SK-N-SH (cell line): ENCODE measurements around the gene SLC17A5. TPM values are rescaled to one million over a fixed set of nuclear protein-coding genes. Genes with fewer than 3 reads are reported as not detected.
A peak's percentile ranks its signal among the peaks of the same experiment; 100 is the strongest.
"Not testable (repeated sequence)": the region's sequence is repeated elsewhere in the genome, so short reads cannot be mapped to it uniquely, and the experiment has no call there.

Experiments
- CTCF ChIA-PET: fragments of 300-600, 350-600 bp; formaldehyde crosslinking; extraction: SDS; loops from one replicate; lab custom pipeline; 2021; lab: Yijun Ruan, JAX
- POLR2A ChIA-PET: fragments of 350-600 bp; sonication (Branson Sonifier 250); formaldehyde crosslinking; extraction: SDS; loops from one replicate; lab custom pipeline; 2020; ENCODE audit warnings: antibody characterized with exemption, inconsistent platforms; lab: Yijun Ruan, JAX
- DNase-seq: peaks from one replicate; pipeline ENCODE4 v3.0.0; 2012
- H2AFZ ChIP-seq: fragments of 200-600 bp; sonication (generic); 2 replicates; pipeline ENCODE4 v1.8.1; 2016; ENCODE audit warnings: antibody characterized with exemption, mild to moderate bottlenecking, low read depth
- H3F3A ChIP-seq: fragments of 200-600 bp; sonication (generic); replicated peaks from 2 replicates; pipeline ENCODE3; 2016; ENCODE audit warnings: antibody characterized with exemption, mild to moderate bottlenecking; ENCODE audit not compliant: insufficient read depth
- H3K27ac ChIP-seq, 2 experiments: fragments of 200-500 bp in 1 of 2; fragments of 200-600 bp in 1 of 2; sonication (Bioruptor generic) in 1 of 2; sonication (generic), shearing (Covaris generic) in 1 of 2; 2 replicates each; pipeline versions ENCODE4 v1.5.1 to v1.6.1; 2014 to 2016; ENCODE audit warnings: low read depth in 2 of 2, inconsistent platforms in 1 of 2, low read length in 1 of 2, mild to moderate bottlenecking in 1 of 2, mixed read lengths in 1 of 2
- H3K27me3 ChIP-seq: fragments of 200-600 bp; sonication (generic), shearing (Covaris generic); 2 replicates; pipeline ENCODE4 v1.6.1; 2016; ENCODE audit warnings: mixed run types; ENCODE audit not compliant: insufficient read depth
- H3K36me3 ChIP-seq, 2 experiments: fragments of 200-500 bp in 1 of 2; fragments of 200-600 bp in 1 of 2; sonication (Bioruptor generic) in 1 of 2; sonication (generic) in 1 of 2; replicated peaks in 1 of 2; 2 replicates each; pipeline versions ENCODE3 to v1.5.1; 2014 to 2016; ENCODE audit warnings: low read length in 1 of 2, mild to moderate bottlenecking in 1 of 2; ENCODE audit not compliant: insufficient read depth in 2 of 2, control insufficient read depth in 1 of 2
- H3K4me1 ChIP-seq, 2 experiments: fragments of 200-500 bp in 1 of 2; fragments of 200-600 bp in 1 of 2; sonication (Bioruptor generic) in 1 of 2; sonication (generic), shearing (Covaris generic) in 1 of 2; 2 replicates each; pipeline versions ENCODE4 v1.5.1 to v1.6.1; 2014 to 2016; ENCODE audit warnings: low read depth in 1 of 2, low read length in 1 of 2, mixed run types in 1 of 2; ENCODE audit not compliant: insufficient read depth in 2 of 2, control insufficient read depth in 1 of 2
- H3K4me2 ChIP-seq: fragments of 200-600 bp; sonication (generic), shearing (Covaris generic); 2 replicates; pipeline ENCODE4 v1.6.1; 2017; ENCODE audit warnings: mixed run types
- H3K4me3 ChIP-seq, 2 experiments: fragments of 200-500 bp in 1 of 2; fragments of 200-600 bp in 1 of 2; sonication (Bioruptor generic) in 1 of 2; sonication (generic), shearing (Covaris generic) in 1 of 2; 2 replicates each; pipeline versions ENCODE4 v1.5.1 to v1.8.1; 2014 to 2016; ENCODE audit warnings: low read depth in 2 of 2, inconsistent platforms in 1 of 2, low read length in 1 of 2, mild to moderate bottlenecking in 1 of 2, mixed read lengths in 1 of 2, moderate library complexity in 1 of 2
- H3K79me2 ChIP-seq: fragments of 200-600 bp; sonication (generic); 2 replicates; pipeline ENCODE4 v1.8.1; 2017; ENCODE audit warnings: mild to moderate bottlenecking; ENCODE audit not compliant: insufficient read depth
- H3K9ac ChIP-seq: fragments of 200-600 bp; sonication (generic); 2 replicates; pipeline ENCODE4 v1.6.1; 2017; ENCODE audit warnings: mixed run types
- H3K9me2 ChIP-seq: fragments of 200-600 bp; sonication (generic); 2 replicates; pipeline ENCODE4 v1.6.1; 2017; ENCODE audit warnings: mixed run types
- H3K9me3 ChIP-seq: fragments of 200-600 bp; sonication (generic); 2 replicates; pipeline ENCODE4 v1.6.1; 2017; ENCODE audit warnings: mixed run types, mild to moderate bottlenecking, moderate library complexity
- H4K20me1 ChIP-seq: fragments of 200-600 bp; sonication (generic); 2 replicates; pipeline ENCODE4 v1.6.1; 2017; ENCODE audit warnings: mild to moderate bottlenecking, mixed run types; ENCODE audit not compliant: insufficient read depth
- CTCF ChIP-seq: fragments of 200-600 bp; sonication (generic); IDR thresholded peaks from 2 replicates; pipeline ENCODE4 v1.6.1; 2017; ENCODE audit warnings: antibody characterized with exemption, mild to moderate bottlenecking, moderate library complexity
- FOXJ3 ChIP-seq: sonication (generic); formaldehyde crosslinking; IDR thresholded peaks from 2 replicates; pipeline ENCODE4 v1.5.1; 2020; ENCODE audit warnings: mild to moderate bottlenecking, missing genetic modification reagents
- MAX ChIP-seq: IDR thresholded peaks from 2 replicates; pipeline ENCODE4 v1.4.0; 2012; ENCODE audit warnings: low read depth
- TAF1 ChIP-seq: IDR thresholded peaks from 2 replicates; pipeline ENCODE4 v1.6.1; 2012; ENCODE audit warnings: low read depth, mild to moderate bottlenecking, low read length, moderate library complexity, borderline replicate concordance
- USF2 ChIP-seq: fragments of 150-350 bp; IDR thresholded peaks from 2 replicates; pipeline ENCODE4 v1.6.1; 2017; ENCODE audit warnings: antibody characterized with exemption, low read length, low read depth, borderline replicate concordance
- YY1 ChIP-seq: IDR thresholded peaks from 2 replicates; pipeline ENCODE4 v1.4.0; 2012; ENCODE audit warnings: low read depth, mild to moderate bottlenecking
- WGBS: methylation state at CpG from one replicate; pipeline ENCODE4 v1.1.6; 2017; ENCODE audit warnings: low lambda C conversion rate; 5-methylcytosine and 5-hydroxymethylcytosine counted together
- polyA plus RNA-seq, 3 experiments: library from polyadenylated mRNA; depleted of rRNA; stranded (reverse); fragments of >200 nt; gene quantifications; 2 replicates each; pipeline ENCODE4 v1.2.3, GENCODE V29; 2012

SLC17A5 gene
- polyA plus RNA-seq, 1 of the 3 experiments (the other 2 are of a cell fraction) = 9.2 TPM

GRCh38 chr6:73566486-73566871 is 87.3 kb downstream of the SLC17A5 start:
- H3K9me3 ChIP-seq, H3K4me1 ChIP-seq, DNase-seq, H3K4me3 ChIP-seq, H3K79me2 ChIP-seq, H3K36me3 ChIP-seq, H3F3A ChIP-seq, H3K9me2 ChIP-seq, H3K9ac ChIP-seq, H3K4me2 ChIP-seq, H4K20me1 ChIP-seq, H3K27me3 ChIP-seq, POLR2A ChIA-PET: not testable (repeated sequence)
- Histone ChIP-seq H2AFZ (peak overlapping the region; percentile 87), H3K27ac (peak overlapping the region in 1 of 2 experiments; percentile 8; a peak in 1 of 4 replicates)
- whole genome bisulfite sequencing = 93% methylated on average over 2 of the region's 2 CpGs
- CTCF ChIA-PET = interaction anchor here (1.4 kb wide), 1 partner anchor 87 kb away, joined by 4 read pairs; no protein-coding TSS in a partner anchor

GRCh38 chr6:73565767-73566485 is 87.9 kb downstream of the SLC17A5 start:
- no peaks in the 10 kb centered on the region for H3K36me3 ChIP-seq
- ChIA-PET CTCF (interaction anchor here (1.4 kb wide), 1 partner anchor 87 kb away, joined by 4 read pairs; no protein-coding TSS in a partner anchor), POLR2A (no interaction called here)
- no peaks in the 10 kb centered on the region for H3K27me3 ChIP-seq
- H3K4me2 ChIP-seq = no peak overlapping the region
- no peak overlapping the region for H3K4me3 ChIP-seq
- H4K20me1 ChIP-seq = no peaks in the 10 kb centered on the region
- H3K4me1 ChIP-seq = peaks cover 0 to 6% of the 10 kb centered on the region in 2 experiments; a peak in 1 of 4 replicates
- H2AFZ ChIP-seq = peak overlapping the region; percentile 87
- H3K27ac ChIP-seq = peak overlapping the region in 1 of 2 experiments; percentile 8; a peak in 1 of 4 replicates
- DNase-seq = no peak
- no peaks in the 10 kb centered on the region for H3K79me2 ChIP-seq
- no peaks in the 10 kb centered on the region for H3K9me3 ChIP-seq
- H3F3A ChIP-seq = no peaks in the 10 kb centered on the region
- 91% methylated on average over 11 of the region's 11 CpGs for whole genome bisulfite sequencing
- H3K9me2 ChIP-seq = no peaks in the 10 kb centered on the region
- TF ChIP-seq FOXJ3 (CRISPR knock-in tag) (no peak), TAF1 (no peak), YY1 (no peak; the same call in 1 of the 2 replicates), MAX (no peak), CTCF (no peak), USF2 (no peak)
- TF ChIP-seq, all 33 proteins: peak for 0
- no peak overlapping the region for H3K9ac ChIP-seq
